G401 (cell line): Measurements from ENCODE around the gene SEMA3F. TPM values are rescaled to one million over a fixed set of nuclear protein-coding genes. Genes with fewer than 3 reads are reported as not detected.
"Not testable (repeated sequence)": the region's sequence is repeated elsewhere in the genome, so short reads cannot be mapped to it uniquely, and the experiment has no call there.

Source experiments
- DNase-seq: peaks from one replicate; pipeline ENCODE4 v3.0.0-alpha.2; 2015; ENCODE audit warnings: low spot score
- in situ Hi-C: cut with HindIII; loops from 2 replicates; pipeline ENCODE4 v1.10.0; 2016; ENCODE audit warnings: low sequenced_read_pairs, mixed read lengths
- total RNA-seq: library from RNA; depleted of rRNA; stranded (reverse); fragments of >200 nt; shearing (Covaris generic); gene quantifications from 2 replicates; pipeline ENCODE4 v1.2.3, GENCODE V29; 2014

The SEMA3F gene
- total RNA-seq, 1 experiment from 2014 or later, result 55.8 TPM

- in situ Hi-C loops, result no loop called here
- no peak for DNase-seq
Measured at GRCh38 chr3:50219285-50219684, 64.2 kb downstream of the SEMA3F start.

- DNase-seq, result no peak
- in situ Hi-C loops, result no loop called here
Measured at GRCh38 chr3:50220109-50220508, 65.0 kb downstream of the SEMA3F start.

- DNase-seq, result no peak
- in situ Hi-C loops, result no loop called here
Measured at GRCh38 chr3:50221051-50221410, 65.9 kb downstream of the SEMA3F start.

- in situ Hi-C loops, result no loop called here
- DNase-seq, result no peak
Measured at GRCh38 chr3:50221411-50222168, 66.5 kb downstream of the SEMA3F start.

- DNase-seq, result no peak
- in situ Hi-C loops, result no loop called here
Measured at GRCh38 chr3:50222169-50222528, 67.0 kb downstream of the SEMA3F start.

- DNase-seq, result no peak
- in situ Hi-C loops, result no loop called here
Measured at GRCh38 chr3:50224639-50225038, 69.5 kb downstream of the SEMA3F start.

GRCh38 chr3:50226888-50227389 lies 71.8 kb downstream of the SEMA3F start:
- in situ Hi-C loops, result no loop called here
- DNase-seq, result peak; percentile 59

GRCh38 chr3:50227390-50228183 lies 72.5 kb downstream of the SEMA3F start:
- in situ Hi-C loops, result no loop called here
- peak; percentile 92 for DNase-seq

GRCh38 chr3:50228184-50228763 lies 73.2 kb downstream of the SEMA3F start:
- in situ Hi-C loops, DNase-seq: not testable (repeated sequence)

- in situ Hi-C loops, result no loop called here
- DNase-seq, result no peak
Measured at GRCh38 chr3:50229490-50229889, 74.4 kb downstream of the SEMA3F start.

- no peak for DNase-seq
- in situ Hi-C loops, result no loop called here
Measured at GRCh38 chr3:50230104-50230793, 75.1 kb downstream of the SEMA3F start.

- no peak for DNase-seq
- in situ Hi-C loops, result no loop called here
Measured at GRCh38 chr3:50230794-50231125, 75.6 kb downstream of the SEMA3F start.

GRCh38 chr3:50231581-50231980 lies 76.5 kb downstream of the SEMA3F start:
- no peak for DNase-seq
- in situ Hi-C loops, result no loop called here

GRCh38 chr3:50232303-50232702 lies 77.2 kb downstream of the SEMA3F start:
- in situ Hi-C loops, result no loop called here
- no peak for DNase-seq

GRCh38 chr3:50233176-50233575 lies 78.1 kb downstream of the SEMA3F start:
- DNase-seq, result no peak
- in situ Hi-C loops, result no loop called here

- in situ Hi-C loops, result no loop called here
- DNase-seq, result peak; percentile 99
Measured at GRCh38 chr3:50235716-50236483, 80.8 kb downstream of the SEMA3F start, which contains the start of gene GNAI2. TSS of gene GNAI2 (plus strand) at chr3:50236204. CDS start at chr3:50236336, 132 bp downstream.

- no peak for DNase-seq
- in situ Hi-C loops, result no loop called here
Measured at GRCh38 chr3:50236484-50237132, 81.5 kb downstream of the SEMA3F start.

GRCh38 chr3:50237133-50237651 lies 82.1 kb downstream of the SEMA3F start:
- in situ Hi-C loops, result no loop called here
- DNase-seq, result no peak
